HEK293T (cell line): ENCODE results near the gene TMEM202.
"Not testable (repeated sequence)": the region's sequence is repeated elsewhere in the genome, so short reads cannot be mapped to it uniquely, and the experiment has no call there.

Source experiments
- CTCF ChIA-PET: fragments of 350-600 bp; formaldehyde crosslinking; extraction: SDS; loops from one replicate; lab custom pipeline; 2021; ENCODE audit warnings: antibody characterized with exemption, inconsistent platforms; lab: Yijun Ruan, JAX
- POLR2A ChIA-PET: fragments of 350-600 bp; formaldehyde crosslinking; extraction: SDS; loops from one replicate; lab custom pipeline; 2020; ENCODE audit warnings: antibody characterized with exemption, inconsistent platforms; lab: Yijun Ruan, JAX
- DNase-seq: peaks from one replicate; pipeline ENCODE4 v3.0.0; 2012; ENCODE audit warnings: mixed read lengths; ENCODE audit errors: extremely low spot score
- ARNT ChIP-seq: fragments of 450-650 bp; IDR thresholded peaks from 2 replicates; pipeline ENCODE4 v1.6.1; 2017; ENCODE audit warnings: mild to moderate bottlenecking
- BHLHE40 ChIP-seq: fragments of 450-650 bp; IDR thresholded peaks from 2 replicates; pipeline ENCODE4 v1.6.1; 2016; ENCODE audit warnings: mild to moderate bottlenecking, moderate library complexity, borderline replicate concordance
- CTBP1 ChIP-seq: fragments of 450-650 bp; IDR thresholded peaks from 2 replicates; pipeline ENCODE4 v1.6.1; 2016; ENCODE audit warnings: borderline replicate concordance
- ELF4 ChIP-seq: fragments of 450-650 bp; IDR thresholded peaks from 2 replicates; pipeline ENCODE4 v1.6.1; 2017; ENCODE audit warnings: antibody characterized with exemption
- FOXA1 ChIP-seq: fragments of 450-650 bp; IDR thresholded peaks from 2 replicates; pipeline ENCODE4 v1.6.1; 2016; ENCODE audit warnings: mild to moderate bottlenecking
- FOXK2 ChIP-seq: fragments of 450-650 bp; IDR thresholded peaks from 2 replicates; pipeline ENCODE4 v1.6.1; 2016; ENCODE audit warnings: mild to moderate bottlenecking
- FOXM1 ChIP-seq: fragments of 450-650 bp; IDR thresholded peaks from 2 replicates; pipeline ENCODE4 v1.6.1; 2017; ENCODE audit warnings: mild to moderate bottlenecking, borderline replicate concordance
- HDGF ChIP-seq: fragments of 450-650 bp; IDR thresholded peaks from 2 replicates; pipeline ENCODE4 v1.6.1; 2017; ENCODE audit warnings: antibody characterized with exemption, borderline replicate concordance
- L3MBTL2 ChIP-seq: fragments of 450-650 bp; conservative IDR thresholded peaks from 2 replicates; pipeline ENCODE4 v1.6.1; 2016; ENCODE audit warnings: mild to moderate bottlenecking
- LEF1 ChIP-seq: fragments of 450-650 bp; IDR thresholded peaks from 2 replicates; pipeline ENCODE4 v1.6.1; 2017; ENCODE audit warnings: mild to moderate bottlenecking, borderline replicate concordance
- NFRKB ChIP-seq: fragments of 450-650 bp; IDR thresholded peaks from 2 replicates; pipeline ENCODE4 v1.6.1; 2016; ENCODE audit warnings: mild to moderate bottlenecking, moderate library complexity
- PKNOX1 ChIP-seq: fragments of 450-650 bp; IDR thresholded peaks from 2 replicates; pipeline ENCODE4 v1.6.1; 2016
- SP1 ChIP-seq: fragments of 450-650 bp; IDR thresholded peaks from 2 replicates; pipeline ENCODE4 v1.6.1; 2017
- SUZ12 ChIP-seq: fragments of 450-650 bp; IDR thresholded peaks from 2 replicates; pipeline ENCODE4 v1.6.1; 2016; ENCODE audit warnings: mild to moderate bottlenecking
- TARDBP ChIP-seq: fragments of 450-650 bp; IDR thresholded peaks from 2 replicates; pipeline ENCODE4 v1.6.1; 2016
- ZNF384 ChIP-seq: fragments of 450-650 bp; IDR thresholded peaks from 2 replicates; pipeline ENCODE4 v1.6.1; 2016

TMEM202 gene

GRCh38 chr15:72375501-72375845, 22.6 kb upstream of the TMEM202 start:
- ChIA-PET CTCF (no interaction called here), POLR2A (interaction anchor here (0.6 to 1.4 kb wide), 8 partner anchors 9 to 174 kb away, joined by 3 to 10 read pairs (median 4); partner anchors contain the start of genes CELF6 and PKM)
- no peak for DNase-seq
- TF ChIP-seq FOXM1 (no peak), ARNT (no peak), L3MBTL2 (no peak)

DNA sequence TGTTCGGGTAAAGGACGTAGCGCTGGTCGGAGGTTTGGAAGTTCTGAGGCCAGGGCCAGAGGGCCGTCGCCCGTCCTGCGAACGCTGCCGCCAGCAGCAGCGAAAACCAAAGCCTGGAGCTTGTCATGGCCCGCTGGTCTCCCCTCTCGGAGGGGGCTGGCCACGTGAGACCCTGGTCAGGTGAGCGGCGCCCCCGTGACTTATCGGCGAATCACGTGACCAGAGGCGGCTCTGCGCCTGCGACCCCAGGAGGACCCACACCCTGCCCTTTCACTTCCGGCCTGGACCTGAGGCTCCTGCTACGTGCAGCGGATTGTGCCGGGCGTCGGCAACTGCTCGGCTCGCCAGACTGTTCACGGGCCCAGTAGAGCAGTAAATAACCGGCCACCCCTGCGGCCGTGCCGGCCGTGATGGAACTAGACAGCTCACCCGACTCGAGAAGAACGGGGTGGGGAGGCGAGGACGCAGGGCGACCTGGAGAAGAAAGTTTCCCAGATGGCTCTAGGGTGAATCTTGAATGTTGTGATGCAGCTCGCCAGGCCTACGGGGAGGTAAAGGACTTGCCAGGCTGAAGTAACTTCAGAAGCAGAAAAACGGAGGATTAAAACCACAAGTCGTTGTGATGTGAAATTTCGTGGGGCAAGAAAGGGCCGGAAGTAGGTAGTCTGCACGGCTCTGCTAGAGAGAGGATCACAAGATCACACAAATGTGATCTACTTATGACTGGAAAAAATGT, 22.1 kb upstream of the TMEM202 start, which contains the start of gene HEXA:
Gene HEXA (minus strand): TSS at position 169 of the 736 bp plus-strand sequence. CDS start 42 bp downstream, at position 127.
- ChIA-PET CTCF (interaction anchor here (0.6 kb wide), 1 partner anchor 156 kb away, joined by 4 read pairs; no protein-coding TSS in a partner anchor), POLR2A (interaction anchor here (0.6 to 1.4 kb wide), 9 partner anchors 9 to 175 kb away, joined by 3 to 10 read pairs (median 3); partner anchors contain the start of genes CELF6 and PKM)
- peak; percentile 97 for DNase-seq
- TF ChIP-seq SP1 (no peak), ELF4 (peak; percentile 83), ARNT (peak; percentile 44; the same call in 1 of the 2 replicates), LEF1 (0 out of 2 replicates have a peak, but pooled peaks have one; percentile 5), BHLHE40 (no peak), FOXA1 (no peak), HDGF (no peak), L3MBTL2 (peak; percentile 96), TARDBP (no peak), PKNOX1 (no peak), NFRKB (no peak)

DNA sequence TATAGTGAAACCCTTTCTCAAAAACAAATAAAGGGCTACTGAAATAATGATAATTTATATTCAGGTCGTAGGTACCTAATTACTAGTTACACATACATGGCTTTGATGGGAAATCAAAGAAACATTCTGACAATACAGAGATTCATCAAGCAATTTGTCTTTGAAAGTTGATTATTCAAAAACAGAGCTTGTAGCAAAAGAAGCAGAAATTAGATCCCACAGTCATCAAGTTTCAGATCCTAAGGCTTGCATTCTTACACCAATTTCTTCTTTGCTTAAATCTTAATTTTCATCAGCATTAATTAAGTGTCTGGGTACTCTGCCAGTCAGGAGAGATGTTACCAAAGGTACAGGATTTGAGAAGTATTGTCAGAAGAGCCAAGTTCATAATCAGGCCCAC, 20.8 kb upstream of the TMEM202 start:
- no peak for DNase-seq
- ChIA-PET POLR2A (interaction anchor here (1.0 kb wide), 1 partner anchor 16 kb away, joined by 3 read pairs; no protein-coding TSS in a partner anchor), CTCF (interaction anchor here (0.9 kb wide), 1 partner anchor 12 kb away, joined by 3 read pairs; no protein-coding TSS in a partner anchor)
- TF ChIP-seq ARNT, result no peak
- no peak for TF ChIP-seq ZNF384
- no peak for TF ChIP-seq LEF1
- TF ChIP-seq ELF4, result no peak
- TF ChIP-seq FOXM1, result no peak
- TF ChIP-seq NFRKB, result no peak
- TF ChIP-seq FOXK2, result no peak

DNA sequence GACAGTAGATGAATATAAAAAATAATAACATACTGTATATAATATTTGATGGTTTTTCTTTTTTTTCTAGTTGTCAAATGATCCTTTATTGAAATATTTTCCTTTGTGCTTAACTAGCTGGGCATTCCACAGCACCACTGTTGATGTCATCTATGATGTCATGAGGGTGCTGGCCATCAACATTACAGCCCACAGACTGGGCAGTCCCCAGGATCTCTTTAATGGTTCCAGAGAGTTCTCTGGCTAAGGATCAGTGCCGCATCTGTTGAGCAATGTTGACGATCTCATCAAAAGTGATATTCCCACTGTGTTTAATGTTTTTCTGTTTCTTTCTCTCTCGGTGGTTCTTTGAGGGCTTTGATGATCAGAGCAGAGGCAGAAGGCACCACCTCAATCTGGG, 19.0 kb upstream of the TMEM202 start:
- POLR2A ChIA-PET, CTCF ChIA-PET, DNase-seq: not testable (repeated sequence)

DNA sequence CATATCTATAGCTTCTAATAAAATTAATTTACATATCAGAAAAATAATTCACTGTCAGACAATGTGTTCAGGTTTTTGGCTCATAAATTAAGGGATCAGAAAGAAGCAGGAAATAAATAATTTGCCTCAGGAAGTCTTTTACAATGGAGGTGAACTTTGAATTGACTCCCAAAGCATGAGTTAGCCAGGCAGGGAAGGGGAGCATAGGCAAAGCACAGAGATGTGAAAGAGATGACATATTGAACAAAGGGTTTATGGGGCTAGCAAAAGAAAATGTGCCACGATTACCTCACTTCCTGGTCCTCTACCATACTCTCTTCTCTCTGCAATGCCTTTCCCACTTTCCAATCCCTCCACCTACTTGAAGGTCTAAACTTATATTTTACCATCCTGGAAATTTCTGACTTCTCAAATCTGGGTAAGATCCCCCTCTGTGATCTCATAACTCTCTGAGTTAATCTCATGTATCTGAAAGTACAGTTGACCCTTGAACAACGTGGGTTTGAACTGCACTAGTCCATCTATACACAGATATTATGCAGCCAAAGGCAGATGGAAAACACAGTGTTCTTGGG, 18.2 kb upstream of the TMEM202 start:
- CTCF ChIA-PET, result no interaction called here
- TF ChIP-seq ELF4, result no peak
- TF ChIP-seq NFRKB, result no peak
- no peak for TF ChIP-seq LEF1
- no peak for TF ChIP-seq ZNF384
- no peak for TF ChIP-seq TARDBP
- no peak for TF ChIP-seq CTBP1
- no peak for TF ChIP-seq SUZ12
- TF ChIP-seq ARNT, result no peak
- TF ChIP-seq SP1, result no peak
- no peak for TF ChIP-seq PKNOX1
- TF ChIP-seq FOXA1, result no peak
- no peak for TF ChIP-seq FOXM1
- TF ChIP-seq HDGF, result no peak
- POLR2A ChIA-PET, result no interaction called here
- no peak for DNase-seq

DNA sequence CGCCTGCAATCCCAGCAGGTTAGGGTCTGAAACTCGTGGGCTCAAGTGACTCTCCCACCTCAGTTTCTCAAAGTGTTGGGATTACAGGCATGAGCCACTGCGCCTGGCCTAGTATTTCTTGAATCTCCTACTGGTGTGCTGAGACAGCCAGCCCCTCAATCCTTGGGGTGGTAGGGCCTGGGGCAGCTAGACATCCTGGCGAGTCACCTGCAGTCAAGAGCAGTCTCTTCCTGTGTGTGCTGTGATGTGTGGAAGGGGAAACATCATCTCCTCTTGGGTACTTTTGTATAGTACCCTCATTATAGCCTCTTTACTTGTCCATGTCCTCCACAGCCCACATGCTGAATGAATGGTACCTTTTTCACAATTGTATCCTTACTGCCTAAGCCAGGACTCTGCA, 17.4 kb upstream of the TMEM202 start:
- no peak for DNase-seq
- POLR2A ChIA-PET, result no interaction called here
- CTCF ChIA-PET, result no interaction called here
- TF ChIP-seq SP1, result no peak
- TF ChIP-seq SUZ12, result no peak
- no peak for TF ChIP-seq TARDBP
- TF ChIP-seq FOXK2, result no peak
- no peak for TF ChIP-seq LEF1
- no peak for TF ChIP-seq FOXA1
- TF ChIP-seq L3MBTL2, result no peak
- no peak for TF ChIP-seq ZNF384
- no peak for TF ChIP-seq PKNOX1
- TF ChIP-seq ARNT, result no peak
- TF ChIP-seq NFRKB, result no peak

DNA sequence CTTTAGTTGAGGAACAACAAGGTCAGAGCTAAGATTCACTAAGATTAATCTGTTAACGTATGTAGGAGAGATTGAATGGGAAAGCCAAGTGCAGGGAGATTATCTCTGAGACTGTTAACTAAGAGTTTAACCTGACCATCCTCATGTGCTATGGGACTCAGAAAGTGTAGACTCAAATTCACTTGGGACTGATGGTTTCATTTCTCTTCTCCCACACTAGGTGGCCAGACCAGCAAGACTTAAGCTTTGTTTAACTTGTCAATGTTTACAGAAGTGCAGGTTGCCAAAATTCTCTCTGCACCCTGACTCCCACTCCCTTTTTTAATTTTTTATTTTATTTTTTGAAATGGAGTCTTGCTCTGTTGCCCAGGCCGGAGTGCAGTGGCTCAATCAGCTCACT, 16.0 kb upstream of the TMEM202 start:
- ChIA-PET CTCF (no interaction called here), POLR2A (interaction anchor here (0.6 kb wide), 1 partner anchor 86 kb away, joined by 3 read pairs; no protein-coding TSS in a partner anchor)
- TF ChIP-seq ELF4 (no peak), LEF1 (no peak)
- DNase-seq, result peak; percentile 21
